WTC11 (cell line): ENCODE data around the gene OR52D1. TPM values are rescaled to one million over a fixed set of nuclear protein-coding genes. Genes with fewer than 3 reads are reported as not detected.

Experiments used
- ATAC-seq: fragments of 200-7000 bp; cut with Tn5 transposase; 2 replicates; pipeline ENCODE4 v1.10.0; 2021; ENCODE audit warnings: mild to moderate bottlenecking, moderate library complexity
- CTCF ChIA-PET: fragments of 300-600 bp; sonication (Branson Sonifier 250); formaldehyde crosslinking; loops from one replicate; lab custom pipeline; 2021; ENCODE audit warnings: antibody characterized with exemption; lab: Charles Lee
- POLR2A ChIA-PET: fragments of 350-600 bp; sonication (Branson Sonifier 250); formaldehyde crosslinking; loops from one replicate; lab custom pipeline; 2021; ENCODE audit warnings: antibody characterized with exemption; lab: Charles Lee
- DNase-seq: peaks from one replicate; pipeline ENCODE4 v3.0.0; 2021; ENCODE audit warnings: low spot score
- H3K27ac Mint-ChIP-seq: 2 replicates; pipeline ENCODE4 v1.8.0; 2021; ENCODE audit warnings: mixed read lengths
- H3K27me3 Mint-ChIP-seq: 2 replicates; pipeline ENCODE4 v1.8.0; 2021; ENCODE audit warnings: low read depth, mild to moderate bottlenecking, moderate library complexity, mixed read lengths
- H3K36me3 Mint-ChIP-seq: 2 replicates; pipeline ENCODE4 v1.8.0; 2021; ENCODE audit warnings: mixed read lengths
- H3K4me1 Mint-ChIP-seq: 2 replicates; pipeline ENCODE4 v1.8.0; 2022; ENCODE audit warnings: mixed read lengths
- H3K4me3 Mint-ChIP-seq: 2 replicates; pipeline ENCODE4 v1.8.0; 2021; ENCODE audit warnings: mild to moderate bottlenecking, moderate library complexity, mixed read lengths
- H3K9me3 Mint-ChIP-seq: 2 replicates; pipeline ENCODE4 v1.8.0; 2021; ENCODE audit warnings: mixed read lengths
- ATF2 ChIP-seq: sonication (generic); formaldehyde crosslinking; IDR thresholded peaks from 2 replicates; pipeline ENCODE4 v1.8.1; 2022; ENCODE audit warnings: low read depth, missing genetic modification reagents, borderline replicate concordance
- CREM ChIP-seq: sonication (generic); formaldehyde crosslinking; IDR thresholded peaks from 2 replicates; pipeline ENCODE4 v1.8.1; 2022; ENCODE audit warnings: mild to moderate bottlenecking, missing genetic modification reagents, moderate library complexity
- ETV6 ChIP-seq: sonication (generic); formaldehyde crosslinking; IDR thresholded peaks from 2 replicates; pipeline ENCODE4 v1.8.1; 2022; ENCODE audit warnings: mild to moderate bottlenecking, missing genetic modification reagents
- GTF2I ChIP-seq: fragments of 250-450 bp; sonication (Bioruptor Pico); conservative IDR thresholded peaks from 2 replicates; pipeline ENCODE4 v1.4.0; 2021; ENCODE audit warnings: mild to moderate bottlenecking
- HMGXB4 ChIP-seq: sonication (generic); formaldehyde crosslinking; IDR thresholded peaks from 2 replicates; pipeline ENCODE4 v1.8.1; 2023; ENCODE audit warnings: mild to moderate bottlenecking, moderate library complexity, missing genetic modification reagents
- JUN ChIP-seq: sonication (generic); formaldehyde crosslinking; IDR thresholded peaks from 2 replicates; pipeline ENCODE4 v1.8.0; 2023; ENCODE audit warnings: mild to moderate bottlenecking, missing genetic modification reagents
- NFATC4 ChIP-seq: fragments of 250-450 bp; sonication (Bioruptor Pico); IDR thresholded peaks from 2 replicates; pipeline ENCODE4 v1.9.0; 2021; ENCODE audit warnings: mild to moderate bottlenecking
- NR3C1 ChIP-seq: sonication (generic); formaldehyde crosslinking; conservative IDR thresholded peaks from 2 replicates; pipeline ENCODE4 v1.8.1; 2023; ENCODE audit warnings: low read depth, mild to moderate bottlenecking, missing genetic modification reagents
- TEAD1 ChIP-seq: sonication (generic); formaldehyde crosslinking; IDR thresholded peaks from 2 replicates; pipeline ENCODE4 v1.8.0; 2022; ENCODE audit warnings: mild to moderate bottlenecking, missing genetic modification reagents
- ZNF263 ChIP-seq: sonication (generic); formaldehyde crosslinking; IDR thresholded peaks from 2 replicates; pipeline ENCODE4 v1.8.1; 2022; ENCODE audit warnings: low read depth, mild to moderate bottlenecking, moderate library complexity, missing genetic modification reagents
- ZNF416 ChIP-seq: fragments of 250-450 bp; sonication (Bioruptor Pico); IDR thresholded peaks from 2 replicates; pipeline ENCODE4 v1.9.0; 2021; ENCODE audit warnings: mild to moderate bottlenecking, inconsistent platforms
- ZNF423 ChIP-seq: fragments of 250-450 bp; sonication (Bioruptor Pico); IDR thresholded peaks from 2 replicates; pipeline ENCODE4 v2.1.2; 2022; ENCODE audit warnings: mild to moderate bottlenecking, moderate library complexity
- total RNA-seq: library from RNA; stranded (reverse); gene quantifications from 3 replicates; pipeline ENCODE4 v1.2.3, GENCODE V29; 2021
- TF ChIP-seq, protein P1 (sequence below): fragments of 250-450 bp; sonication (Bioruptor Pico); IDR thresholded peaks from 2 replicates; pipeline ENCODE4 v1.9.0; 2021; ENCODE audit warnings: moderate library complexity, mild to moderate bottlenecking, inconsistent platforms, borderline replicate concordance
- TF ChIP-seq, protein P2 (sequence below): sonication (generic); formaldehyde crosslinking; IDR thresholded peaks from 2 replicates; pipeline ENCODE4 v1.8.0; 2022; ENCODE audit warnings: mild to moderate bottlenecking, missing genetic modification reagents
- TF ChIP-seq, protein P3 (sequence below): fragments of 250-450 bp; sonication (Bioruptor Pico); IDR thresholded peaks from 2 replicates; pipeline ENCODE4 v1.9.0; 2021; ENCODE audit warnings: mild to moderate bottlenecking
- TF ChIP-seq, protein P4 (sequence below): sonication (generic); formaldehyde crosslinking; IDR thresholded peaks from 2 replicates; pipeline ENCODE4 v1.8.0; 2023; ENCODE audit warnings: missing genetic modification reagents, mild to moderate bottlenecking, borderline replicate concordance

The OR52D1 gene
- total RNA-seq, 1 experiment from 2014 or later, result not detected

DNA sequence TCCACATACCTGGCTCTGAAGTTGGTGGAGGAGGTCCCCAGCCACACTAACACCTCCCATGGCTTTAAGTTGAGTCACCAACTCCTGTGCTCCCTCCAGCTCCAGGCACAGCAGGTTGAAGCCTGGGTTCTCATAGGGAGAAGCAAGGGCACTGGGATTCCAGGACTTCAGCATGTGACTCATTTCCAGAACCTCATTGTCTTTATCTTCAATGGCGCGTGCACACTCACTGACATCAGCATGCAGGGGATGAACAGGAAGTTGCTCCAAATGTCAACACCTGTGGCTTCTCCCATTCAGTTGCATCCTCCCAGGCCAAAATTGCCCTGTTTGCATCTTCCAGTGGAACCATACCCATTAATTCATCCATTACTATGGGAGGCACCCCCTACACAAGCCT is 33.8 kb downstream of the OR52D1 start:
- Mint-ChIP-seq H3K27me3 (peaks cover 39% of the 10 kb centered on the region), H3K9me3 (peaks cover 21% of the 10 kb centered on the region), H3K27ac (no peak overlapping the region), H3K4me1 (peaks cover 14% of the 10 kb centered on the region), H3K36me3 (no peaks in the 10 kb centered on the region), H3K4me3 (no peak overlapping the region)
- DNase-seq, result no peak
- ATAC-seq, result no peak
- ChIA-PET POLR2A (no interaction called here), CTCF (no interaction called here)
- TF ChIP-seq, protein P1, sequence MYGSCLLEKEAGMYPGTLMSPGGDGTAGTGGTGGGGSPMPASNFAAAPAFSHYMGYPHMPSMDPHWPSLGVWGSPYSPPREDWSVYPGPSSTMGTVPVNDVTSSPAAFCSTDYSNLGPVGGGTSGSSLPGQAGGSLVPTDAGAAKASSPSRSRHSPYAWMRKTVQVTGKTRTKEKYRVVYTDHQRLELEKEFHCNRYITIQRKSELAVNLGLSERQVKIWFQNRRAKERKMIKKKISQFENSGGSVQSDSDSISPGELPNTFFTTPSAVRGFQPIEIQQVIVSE, result no peak
- TF ChIP-seq ATF2 (no peak), TEAD1 (CRISPR knock-in tag) (no peak), ZNF416 (no peak), GTF2I (no peak), JUN (no peak), CREM (no peak), NR3C1 (CRISPR knock-in tag) (no peak), ETV6 (CRISPR knock-in tag) (no peak)
- TF ChIP-seq, protein P2, sequence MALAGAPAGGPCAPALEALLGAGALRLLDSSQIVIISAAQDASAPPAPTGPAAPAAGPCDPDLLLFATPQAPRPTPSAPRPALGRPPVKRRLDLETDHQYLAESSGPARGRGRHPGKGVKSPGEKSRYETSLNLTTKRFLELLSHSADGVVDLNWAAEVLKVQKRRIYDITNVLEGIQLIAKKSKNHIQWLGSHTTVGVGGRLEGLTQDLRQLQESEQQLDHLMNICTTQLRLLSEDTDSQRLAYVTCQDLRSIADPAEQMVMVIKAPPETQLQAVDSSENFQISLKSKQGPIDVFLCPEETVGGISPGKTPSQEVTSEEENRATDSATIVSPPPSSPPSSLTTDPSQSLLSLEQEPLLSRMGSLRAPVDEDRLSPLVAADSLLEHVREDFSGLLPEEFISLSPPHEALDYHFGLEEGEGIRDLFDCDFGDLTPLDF (CRISPR knock-in tag), result no peak
- TF ChIP-seq, protein P3, sequence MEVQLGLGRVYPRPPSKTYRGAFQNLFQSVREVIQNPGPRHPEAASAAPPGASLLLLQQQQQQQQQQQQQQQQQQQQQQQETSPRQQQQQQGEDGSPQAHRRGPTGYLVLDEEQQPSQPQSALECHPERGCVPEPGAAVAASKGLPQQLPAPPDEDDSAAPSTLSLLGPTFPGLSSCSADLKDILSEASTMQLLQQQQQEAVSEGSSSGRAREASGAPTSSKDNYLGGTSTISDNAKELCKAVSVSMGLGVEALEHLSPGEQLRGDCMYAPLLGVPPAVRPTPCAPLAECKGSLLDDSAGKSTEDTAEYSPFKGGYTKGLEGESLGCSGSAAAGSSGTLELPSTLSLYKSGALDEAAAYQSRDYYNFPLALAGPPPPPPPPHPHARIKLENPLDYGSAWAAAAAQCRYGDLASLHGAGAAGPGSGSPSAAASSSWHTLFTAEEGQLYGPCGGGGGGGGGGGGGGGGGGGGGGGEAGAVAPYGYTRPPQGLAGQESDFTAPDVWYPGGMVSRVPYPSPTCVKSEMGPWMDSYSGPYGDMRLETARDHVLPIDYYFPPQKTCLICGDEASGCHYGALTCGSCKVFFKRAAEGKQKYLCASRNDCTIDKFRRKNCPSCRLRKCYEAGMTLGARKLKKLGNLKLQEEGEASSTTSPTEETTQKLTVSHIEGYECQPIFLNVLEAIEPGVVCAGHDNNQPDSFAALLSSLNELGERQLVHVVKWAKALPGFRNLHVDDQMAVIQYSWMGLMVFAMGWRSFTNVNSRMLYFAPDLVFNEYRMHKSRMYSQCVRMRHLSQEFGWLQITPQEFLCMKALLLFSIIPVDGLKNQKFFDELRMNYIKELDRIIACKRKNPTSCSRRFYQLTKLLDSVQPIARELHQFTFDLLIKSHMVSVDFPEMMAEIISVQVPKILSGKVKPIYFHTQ (CRISPR knock-in tag), result no peak

DNA sequence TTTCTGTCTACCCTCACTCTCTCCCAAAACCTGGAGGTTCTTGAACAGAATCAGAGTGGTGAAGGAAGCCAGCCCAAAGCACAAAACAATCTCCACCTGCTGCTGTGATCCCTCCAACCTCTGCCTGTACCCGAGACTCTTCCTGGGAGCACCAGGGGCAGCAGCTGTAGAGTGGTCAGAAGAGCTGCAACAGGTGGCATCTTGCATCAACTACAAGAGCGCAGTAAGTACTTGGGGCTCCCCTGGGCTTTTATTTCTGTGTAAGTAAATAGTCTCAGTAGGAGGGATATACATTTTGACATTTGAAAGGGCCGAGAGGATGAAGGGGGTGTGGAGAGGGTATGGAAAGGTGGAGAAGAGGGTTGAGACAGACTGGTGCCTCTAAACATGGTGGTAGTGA is 36.3 kb downstream of the OR52D1 start:
- H3K27me3 Mint-ChIP-seq, result peaks cover 46% of the 10 kb centered on the region
- CTCF ChIA-PET, result no interaction called here
- H3K9me3 Mint-ChIP-seq, result peaks cover 21% of the 10 kb centered on the region
- DNase-seq, result no peak
- no peaks in the 10 kb centered on the region for H3K36me3 Mint-ChIP-seq
- no peak overlapping the region for H3K4me3 Mint-ChIP-seq
- H3K27ac Mint-ChIP-seq, result no peak overlapping the region
- TF ChIP-seq, protein P4, sequence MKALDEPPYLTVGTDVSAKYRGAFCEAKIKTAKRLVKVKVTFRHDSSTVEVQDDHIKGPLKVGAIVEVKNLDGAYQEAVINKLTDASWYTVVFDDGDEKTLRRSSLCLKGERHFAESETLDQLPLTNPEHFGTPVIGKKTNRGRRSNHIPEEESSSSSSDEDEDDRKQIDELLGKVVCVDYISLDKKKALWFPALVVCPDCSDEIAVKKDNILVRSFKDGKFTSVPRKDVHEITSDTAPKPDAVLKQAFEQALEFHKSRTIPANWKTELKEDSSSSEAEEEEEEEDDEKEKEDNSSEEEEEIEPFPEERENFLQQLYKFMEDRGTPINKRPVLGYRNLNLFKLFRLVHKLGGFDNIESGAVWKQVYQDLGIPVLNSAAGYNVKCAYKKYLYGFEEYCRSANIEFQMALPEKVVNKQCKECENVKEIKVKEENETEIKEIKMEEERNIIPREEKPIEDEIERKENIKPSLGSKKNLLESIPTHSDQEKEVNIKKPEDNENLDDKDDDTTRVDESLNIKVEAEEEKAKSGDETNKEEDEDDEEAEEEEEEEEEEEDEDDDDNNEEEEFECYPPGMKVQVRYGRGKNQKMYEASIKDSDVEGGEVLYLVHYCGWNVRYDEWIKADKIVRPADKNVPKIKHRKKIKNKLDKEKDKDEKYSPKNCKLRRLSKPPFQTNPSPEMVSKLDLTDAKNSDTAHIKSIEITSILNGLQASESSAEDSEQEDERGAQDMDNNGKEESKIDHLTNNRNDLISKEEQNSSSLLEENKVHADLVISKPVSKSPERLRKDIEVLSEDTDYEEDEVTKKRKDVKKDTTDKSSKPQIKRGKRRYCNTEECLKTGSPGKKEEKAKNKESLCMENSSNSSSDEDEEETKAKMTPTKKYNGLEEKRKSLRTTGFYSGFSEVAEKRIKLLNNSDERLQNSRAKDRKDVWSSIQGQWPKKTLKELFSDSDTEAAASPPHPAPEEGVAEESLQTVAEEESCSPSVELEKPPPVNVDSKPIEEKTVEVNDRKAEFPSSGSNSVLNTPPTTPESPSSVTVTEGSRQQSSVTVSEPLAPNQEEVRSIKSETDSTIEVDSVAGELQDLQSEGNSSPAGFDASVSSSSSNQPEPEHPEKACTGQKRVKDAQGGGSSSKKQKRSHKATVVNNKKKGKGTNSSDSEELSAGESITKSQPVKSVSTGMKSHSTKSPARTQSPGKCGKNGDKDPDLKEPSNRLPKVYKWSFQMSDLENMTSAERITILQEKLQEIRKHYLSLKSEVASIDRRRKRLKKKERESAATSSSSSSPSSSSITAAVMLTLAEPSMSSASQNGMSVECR, result no peak
- TF ChIP-seq CREM (no peak), HMGXB4 (no peak), ZNF263 (CRISPR knock-in tag) (peak; percentile 20; the same call in 1 of the 2 replicates), ZNF423 (CRISPR knock-in tag) (peak; percentile 58; the same call in 1 of the 2 replicates), NFATC4 (CRISPR knock-in tag) (no peak)
- POLR2A ChIA-PET, result no interaction called here
- H3K4me1 Mint-ChIP-seq, result peaks cover 14% of the 10 kb centered on the region
- peak; percentile 73 for ATAC-seq
